A673 (cell line): ENCODE measurements around the gene TRMT2B. TPM values are rescaled to one million over a fixed set of nuclear protein-coding genes. Genes with fewer than 3 reads are reported as not detected.

Experiments
- BruUV-seq: library from RNA; stranded (reverse); fragments of 400-500 nt; replicated peaks from 2 replicates; lab custom pipeline; 2021; lab: Mats Ljungman, UMichigan
- CTCF ChIA-PET: fragments of 300-600 bp; sonication (Branson Sonifier 250); formaldehyde crosslinking; loops from one replicate; lab custom pipeline; 2022; ENCODE audit warnings: antibody characterized with exemption; lab: Charles Lee
- POLR2A ChIA-PET: fragments of 300-600 bp; sonication (Branson Sonifier 250); formaldehyde crosslinking; loops from one replicate; lab custom pipeline; 2022; ENCODE audit warnings: antibody characterized with exemption; ENCODE audit not compliant: low non-redundant PET; lab: Charles Lee
- DNase-seq: peaks from one replicate; pipeline ENCODE4 v3.0.0-alpha.2; 2015; ENCODE audit warnings: low spot score
- H3K27ac ChIP-seq: fragments of 200-600 bp; sonication (generic); 2 replicates; pipeline ENCODE4 v1.5.1; 2016; ENCODE audit warnings: mixed run types, low read depth, mild to moderate bottlenecking, mixed read lengths, antibody characterized with exemption, low read length; ENCODE audit not compliant: poor library complexity, severe bottlenecking
- H3K27me3 ChIP-seq: fragments of 200-600 bp; sonication (generic); replicated peaks from 2 replicates; pipeline ENCODE4 v1.6.1; 2017; ENCODE audit warnings: mixed run types, low read depth, mild to moderate bottlenecking, mixed read lengths, antibody characterized with exemption, low read length; ENCODE audit not compliant: insufficient read depth, poor library complexity
- H3K36me3 ChIP-seq: fragments of 200-600 bp; sonication (generic); 2 replicates; pipeline ENCODE4 v1.6.1; 2016; ENCODE audit warnings: mixed run types, mild to moderate bottlenecking, mixed read lengths, antibody characterized with exemption, low read length; ENCODE audit not compliant: insufficient read depth, poor library complexity, severe bottlenecking
- H3K4me1 ChIP-seq: fragments of 200-600 bp; sonication (generic); 2 replicates; pipeline ENCODE4 v1.6.1; 2017; ENCODE audit warnings: mixed run types, mild to moderate bottlenecking, mixed read lengths, antibody characterized with exemption, low read length; ENCODE audit not compliant: insufficient read depth, poor library complexity, severe bottlenecking
- H3K4me3 ChIP-seq: fragments of 200-600 bp; sonication (generic); 2 replicates; pipeline ENCODE4 v1.5.1; 2016; ENCODE audit warnings: low read depth, mixed run types, mild to moderate bottlenecking, mixed read lengths, low read length; ENCODE audit not compliant: poor library complexity, severe bottlenecking
- H3K9me3 ChIP-seq: fragments of 200-600 bp; sonication (generic); 2 replicates; pipeline ENCODE4 v1.6.1; 2016; ENCODE audit warnings: mixed run types, low read depth, mild to moderate bottlenecking, mixed read lengths, antibody characterized with exemption, low read length; ENCODE audit not compliant: poor library complexity, severe bottlenecking
- CTCF ChIP-seq: fragments of 300-800, 200-600 bp; sonication (generic); conservative IDR thresholded peaks from 2 replicates; pipeline ENCODE4 v1.5.1; 2017; ENCODE audit warnings: low read depth, mild to moderate bottlenecking, antibody characterized with exemption, low read length, moderate library complexity, mixed read lengths
- EZH2 ChIP-seq: fragments of 200-600 bp; sonication (generic); IDR thresholded peaks from 2 replicates; pipeline ENCODE4 v1.6.1; 2017; ENCODE audit warnings: borderline replicate concordance, low read depth, mild to moderate bottlenecking, mixed read lengths, antibody characterized with exemption, low read length; ENCODE audit not compliant: poor library complexity, severe bottlenecking
- intact Hi-C: fragments of 100-400 bp; cut with micrococcal nuclease; formaldehyde crosslinking; loops from one replicate; pipeline ENCODE4 v1.10.0; 2022; ENCODE audit not compliant: unreplicated experiment
- total RNA-seq: library from RNA; stranded (reverse); gene quantifications from 2 replicates; pipeline ENCODE4 v1.2.3, GENCODE V29; 2021

Gene TRMT2B
- total RNA-seq, 1 experiment from 2014 or later = 20.8 TPM

GRCh38 chrX:100979881-100980607 lies 71.9 kb downstream of the TRMT2B start:
- no peak for TF ChIP-seq CTCF
- TF ChIP-seq EZH2 = no peak
- Histone ChIP-seq H3K4me1 (no peaks in the 10 kb centered on the region), H3K4me3 (no peak overlapping the region), H3K36me3 (no peaks in the 10 kb centered on the region), H3K27me3 (no peaks in the 10 kb centered on the region), H3K27ac (no peak overlapping the region), H3K9me3 (no peaks in the 10 kb centered on the region)
- ChIA-PET CTCF (no interaction called here), POLR2A (no interaction called here)
- intact Hi-C loops = no loop called here
- DNase-seq = no peak
- no TSS peak for BruUV-seq

- Histone ChIP-seq H3K27me3 (no peaks in the 10 kb centered on the region), H3K9me3 (no peaks in the 10 kb centered on the region), H3K36me3 (no peaks in the 10 kb centered on the region), H3K4me1 (no peaks in the 10 kb centered on the region), H3K4me3 (no peak overlapping the region), H3K27ac (no peak overlapping the region)
- CTCF ChIA-PET = no interaction called here
- intact Hi-C loops = no loop called here
- no TSS peak for BruUV-seq
- POLR2A ChIA-PET = no interaction called here
- TF ChIP-seq EZH2 (no peak), CTCF (no peak)
- no peak for DNase-seq
Measured at GRCh38 chrX:100976211-100976610, 75.7 kb downstream of the TRMT2B start.

GRCh38 chrX:100975212-100975611 lies 76.7 kb downstream of the TRMT2B start:
- BruUV-seq = no TSS peak
- ChIA-PET POLR2A (no interaction called here), CTCF (no interaction called here)

More at GRCh38 chrX:100975212-100975611, 76.7 kb downstream of the TRMT2B start:
- no peak overlapping the region for H3K27ac ChIP-seq
- TF ChIP-seq CTCF = no peak
- TF ChIP-seq EZH2 = no peak
- no peaks in the 10 kb centered on the region for H3K9me3 ChIP-seq
- no peak overlapping the region for H3K4me3 ChIP-seq
- H3K36me3 ChIP-seq = no peaks in the 10 kb centered on the region
- intact Hi-C loops = no loop called here
- no peak for DNase-seq
- no peaks in the 10 kb centered on the region for H3K27me3 ChIP-seq
- H3K4me1 ChIP-seq = no peaks in the 10 kb centered on the region
